Measurements from ENCODE around the gene ATP4B. TPM values are rescaled to one million over a fixed set of nuclear protein-coding genes. Genes with fewer than 3 reads are reported as not detected.
A peak's percentile ranks its signal among the peaks of the same experiment; 100 is the strongest.

Gene ATP4B
- not detected for total RNA-seq
- polyA plus RNA-seq: not detected
- total RNA-seq: not detected

DNA sequence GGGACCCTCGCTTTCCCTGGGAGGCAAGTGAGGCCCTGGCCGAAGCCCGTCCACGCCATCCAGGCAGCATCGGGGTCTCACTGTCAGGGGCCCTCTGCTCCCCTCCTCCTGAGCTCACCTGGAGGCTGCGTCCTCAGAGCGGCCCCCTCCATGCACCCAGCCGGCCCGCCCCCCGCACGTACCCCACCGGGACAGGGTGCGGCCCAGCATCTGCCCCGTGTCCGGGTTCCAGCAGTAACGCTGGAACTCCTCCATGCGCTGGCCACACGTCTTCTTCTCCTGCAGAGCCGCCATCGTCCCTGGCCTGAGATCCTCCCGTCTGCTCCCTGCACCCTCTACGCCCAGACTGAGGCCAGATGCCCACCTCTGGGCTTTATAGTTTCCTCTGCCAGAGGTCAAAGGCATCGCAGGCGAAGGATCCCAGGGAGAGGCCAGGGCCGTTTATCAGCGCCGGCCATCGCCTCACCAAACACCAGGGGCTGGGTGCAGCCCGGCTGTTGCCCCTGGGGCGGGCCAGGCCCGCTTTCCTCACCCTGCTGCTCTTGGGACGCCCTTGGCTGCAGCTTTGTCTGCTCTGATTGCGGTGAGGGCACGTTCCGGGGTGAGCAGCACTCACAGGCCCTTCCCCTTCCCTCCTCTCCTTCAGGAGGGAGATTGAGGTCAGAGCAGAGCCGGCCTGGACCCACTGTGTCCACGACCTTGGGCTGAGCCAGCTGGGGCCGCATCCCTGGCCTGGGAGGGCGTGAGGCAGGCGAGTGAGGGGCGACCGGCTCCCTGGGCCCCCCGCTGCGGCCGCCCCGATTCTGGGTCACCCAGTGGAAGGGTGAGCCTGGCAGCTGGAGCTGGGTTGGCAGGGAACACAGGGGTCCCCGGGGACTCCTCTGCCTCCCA is at the start of gene ATP4B:
Gene ATP4B, minus strand, starts transcription at position 348 of the 891 bp plus-strand sequence. Its CDS starts 54 bp downstream, at position 294.
- Mint-ChIP-seq H3K27me3 (peaks cover 0 to 6% (median 0%) of the 10 kb centered on the region in 5 donors), H3K9me3 (peaks cover 0 to 20% (median 6%) of the 10 kb centered on the region in 11 donors), H3K36me3 (peaks cover 0 to 8% (median 0%) of the 10 kb centered on the region in 5 donors), H3K4me3 (no peak within 1 kb of the TSS), H3K27ac (no peak within 1 kb of the TSS), H3K4me1 (peaks cover 0 to 7% (median 0%) of the 10 kb centered on the region in 7 donors)
- Histone ChIP-seq H3K4me1 (ENCODE audit: control insufficient read depth in 2 of 2, insufficient read depth in 2 of 2, low read length in 2 of 2) (peaks cover 0 to 10% of the 10 kb centered on the region in 2 donors), H3K27me3 (ENCODE audit: control insufficient read depth in 2 of 2, insufficient read depth in 2 of 2, low read length in 2 of 2) (no peaks in the 10 kb centered on the region), H3K9me3 (ENCODE audit: control insufficient read depth in 2 of 3, low read length in 3 of 3) (no peaks in the 10 kb centered on the region), H3K36me3 (ENCODE audit: control insufficient read depth in 2 of 3, insufficient read depth in 3 of 3, low read length in 3 of 3) (no peaks in the 10 kb centered on the region), H3K4me3 (ENCODE audit: low read length) (no peak within 1 kb of the TSS), H3K27ac (ENCODE audit: low read depth, low read length) (no peak within 1 kb of the TSS)
- DNase-seq (no peak), ATAC-seq (no peak)
- ChIA-PET CTCF (no interaction called here), POLR2A (no interaction called here)
- intact Hi-C loops (cut with micrococcal nuclease): no loop called here

GRCh38 chr13:113672002-113672651 is 14.1 kb upstream of the ATP4B start:
- POLR2A ChIA-PET: no interaction called here
- CTCF ChIA-PET: no interaction called here
- peak overlapping the region in 6 of 10 donors; percentile 0 to 10 (median 5) for H3K4me3 Mint-ChIP-seq

DNA sequence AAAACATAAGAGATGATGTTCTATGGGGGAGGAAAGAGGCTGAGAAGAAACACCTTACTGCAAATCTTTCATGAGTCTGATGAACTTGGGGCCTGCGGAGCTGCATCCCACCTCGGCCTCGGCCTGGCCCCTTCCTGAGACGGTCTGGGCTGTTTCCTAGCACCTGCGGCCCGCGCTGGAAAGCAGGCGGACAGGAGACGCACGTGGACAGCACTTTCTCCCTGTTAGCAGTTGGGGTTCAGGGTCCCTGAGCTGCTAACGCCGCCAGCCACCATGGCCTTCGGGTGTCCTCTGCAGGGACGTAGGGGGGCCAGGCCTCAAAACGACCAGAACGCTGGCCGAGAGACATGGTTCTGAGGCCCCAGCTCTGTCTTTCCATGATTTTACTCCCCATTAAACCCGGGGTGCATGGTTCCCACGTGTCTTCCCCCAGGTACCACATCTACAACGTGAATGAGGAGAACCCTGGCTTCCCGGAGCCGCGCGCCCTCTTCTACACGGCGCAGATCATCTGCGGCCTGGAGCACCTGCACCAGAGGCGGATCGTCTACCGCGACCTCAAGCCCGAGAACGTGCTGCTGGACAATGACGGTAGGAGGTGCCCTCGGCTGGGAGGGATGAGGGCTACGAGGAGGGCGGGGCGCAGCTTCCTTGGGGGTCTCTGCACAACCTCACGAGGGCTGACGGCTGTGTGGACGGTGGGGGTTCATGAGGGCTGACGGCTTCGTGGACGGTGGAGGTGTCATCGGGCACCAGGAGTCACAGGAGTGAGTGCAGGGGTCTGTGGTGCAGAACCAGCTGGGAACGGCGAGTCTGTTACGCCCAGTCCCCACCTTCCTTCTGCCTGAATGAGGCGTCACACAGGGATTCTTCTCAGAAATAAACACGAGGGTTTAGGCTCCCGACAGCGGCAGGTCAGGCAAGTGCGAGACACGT is 13.3 kb upstream of the ATP4B start:
- no peak for ATAC-seq
- no peak overlapping the region for H3K4me3 Mint-ChIP-seq
- intact Hi-C loops (cut with micrococcal nuclease): no loop called here
- DNase-seq: no peak
- no peak overlapping the region for H3K27ac Mint-ChIP-seq
- no peak overlapping the region for H3K4me3 ChIP-seq (ENCODE audit: low read length)
- ChIA-PET CTCF (no interaction called here), POLR2A (no interaction called here)
- peaks cover 0 to 3% (median 0%) of the 10 kb centered on the region in 5 donors for H3K27me3 Mint-ChIP-seq
- H3K36me3 ChIP-seq (ENCODE audit: control insufficient read depth in 2 of 3, insufficient read depth in 3 of 3, low read length in 3 of 3): no peaks in the 10 kb centered on the region
- H3K36me3 Mint-ChIP-seq: no peaks in the 10 kb centered on the region
- H3K27me3 ChIP-seq (ENCODE audit: control insufficient read depth in 2 of 2, insufficient read depth in 2 of 2, low read length in 2 of 2): no peaks in the 10 kb centered on the region
- no peaks in the 10 kb centered on the region for H3K4me1 ChIP-seq (ENCODE audit: control insufficient read depth in 2 of 2, insufficient read depth in 2 of 2, low read length in 2 of 2)
- peaks cover 0 to 13% (median 5%) of the 10 kb centered on the region in 7 donors for H3K4me1 Mint-ChIP-seq
- H3K9me3 ChIP-seq (ENCODE audit: control insufficient read depth in 2 of 3, low read length in 3 of 3): no peaks in the 10 kb centered on the region
- no peak overlapping the region for H3K27ac ChIP-seq (ENCODE audit: low read depth, low read length)
- H3K9me3 Mint-ChIP-seq: peaks cover 0 to 4% (median 0%) of the 10 kb centered on the region in 11 donors

More at GRCh38 chr13:113672002-113672651, 14.1 kb upstream of the ATP4B start:
- H3K36me3 ChIP-seq (ENCODE audit: control insufficient read depth in 2 of 3, insufficient read depth in 3 of 3, low read length in 3 of 3): no peaks in the 10 kb centered on the region
- DNase-seq (no peak), ATAC-seq (peak; percentile 24)
- H3K27ac ChIP-seq (ENCODE audit: low read depth, low read length): no peak overlapping the region
- no peaks in the 10 kb centered on the region for H3K9me3 ChIP-seq (ENCODE audit: control insufficient read depth in 2 of 3, low read length in 3 of 3)
- peaks cover 0 to 3% (median 0%) of the 10 kb centered on the region in 5 donors for H3K27me3 Mint-ChIP-seq
- H3K4me3 ChIP-seq (ENCODE audit: low read length): no peak overlapping the region
- H3K4me1 Mint-ChIP-seq: peaks cover 0 to 13% (median 5%) of the 10 kb centered on the region in 7 donors
- H3K27me3 ChIP-seq (ENCODE audit: control insufficient read depth in 2 of 2, insufficient read depth in 2 of 2, low read length in 2 of 2): no peaks in the 10 kb centered on the region
- no peaks in the 10 kb centered on the region for H3K4me1 ChIP-seq (ENCODE audit: control insufficient read depth in 2 of 2, insufficient read depth in 2 of 2, low read length in 2 of 2)
- H3K9me3 Mint-ChIP-seq: peaks cover 0 to 4% (median 0%) of the 10 kb centered on the region in 11 donors
- no peaks in the 10 kb centered on the region for H3K36me3 Mint-ChIP-seq
- intact Hi-C loops (cut with micrococcal nuclease): no loop called here
- peak overlapping the region in 7 of 9 donors; percentile 2 to 72 (median 13) for H3K27ac Mint-ChIP-seq

DNA sequence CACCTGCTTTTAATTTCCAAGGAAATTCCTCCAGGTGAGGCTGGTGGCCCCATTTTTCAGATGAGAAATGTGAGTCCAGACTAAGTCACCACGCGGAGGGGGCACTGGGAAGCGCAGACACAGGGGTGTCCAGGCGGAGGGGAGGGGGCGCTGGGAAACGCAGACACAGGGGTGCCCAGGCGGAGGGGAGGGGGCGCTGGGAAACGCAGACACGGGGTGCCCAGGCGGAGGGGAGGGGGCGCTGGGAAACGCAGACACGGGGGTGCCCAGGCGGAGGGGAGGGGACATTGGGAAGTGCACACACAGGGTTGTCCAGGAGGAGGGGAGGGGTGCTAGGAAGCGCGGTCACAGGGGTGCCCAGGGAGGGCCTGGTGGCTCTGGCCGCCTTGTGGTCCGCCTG is 12.5 kb upstream of the ATP4B start:
- no peaks in the 10 kb centered on the region for H3K9me3 ChIP-seq (ENCODE audit: control insufficient read depth in 2 of 3, low read length in 3 of 3)
- H3K4me3 ChIP-seq (ENCODE audit: low read length): no peak overlapping the region
- Mint-ChIP-seq H3K4me3 (no peak overlapping the region), H3K9me3 (peaks cover 0 to 4% (median 0%) of the 10 kb centered on the region in 11 donors), H3K36me3 (no peaks in the 10 kb centered on the region), H3K4me1 (peaks cover 0 to 13% (median 5%) of the 10 kb centered on the region in 7 donors), H3K27me3 (peaks cover 0 to 3% (median 0%) of the 10 kb centered on the region in 5 donors), H3K27ac (no peak overlapping the region)
- H3K27me3 ChIP-seq (ENCODE audit: control insufficient read depth in 2 of 2, insufficient read depth in 2 of 2, low read length in 2 of 2): no peaks in the 10 kb centered on the region
- DNase-seq: no peak
- CTCF ChIA-PET: no interaction called here
- ATAC-seq: no peak
- POLR2A ChIA-PET: no interaction called here
- no peaks in the 10 kb centered on the region for H3K4me1 ChIP-seq (ENCODE audit: control insufficient read depth in 2 of 2, insufficient read depth in 2 of 2, low read length in 2 of 2)
- no peak overlapping the region for H3K27ac ChIP-seq (ENCODE audit: low read depth, low read length)
- intact Hi-C loops (cut with micrococcal nuclease): no loop called here
- H3K36me3 ChIP-seq (ENCODE audit: control insufficient read depth in 2 of 3, insufficient read depth in 3 of 3, low read length in 3 of 3): no peaks in the 10 kb centered on the region

DNA sequence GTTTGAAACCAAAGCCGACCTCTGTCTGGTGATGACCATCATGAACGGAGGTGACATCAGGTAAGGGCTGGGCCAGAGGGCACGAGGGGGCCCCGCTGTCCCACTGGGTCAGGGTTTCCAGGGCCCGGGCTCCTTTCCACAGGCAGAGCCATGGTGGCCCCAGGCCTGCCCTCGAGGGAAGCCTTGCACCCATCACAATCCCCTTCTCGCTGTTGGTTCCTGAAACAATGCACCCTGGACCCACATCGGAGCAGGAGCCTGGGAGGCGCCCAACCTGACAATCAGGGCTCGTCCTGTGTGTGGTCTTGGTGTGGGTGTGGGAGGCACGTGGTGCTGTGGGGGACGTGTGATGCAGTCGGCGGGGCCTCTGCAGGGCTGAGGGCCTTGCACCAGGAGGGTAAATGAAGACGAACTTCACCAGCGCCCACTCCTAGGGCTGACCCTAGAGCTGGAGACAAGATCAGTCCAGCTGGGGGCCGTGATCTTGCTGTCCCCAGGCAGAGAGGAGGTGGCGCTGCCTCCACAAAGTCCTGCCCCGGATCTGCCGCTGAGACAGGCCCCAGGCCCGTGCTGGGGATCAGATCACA is 11.8 kb upstream of the ATP4B start:
- Mint-ChIP-seq H3K36me3 (no peaks in the 10 kb centered on the region), H3K27me3 (peaks cover 0 to 3% (median 0%) of the 10 kb centered on the region in 5 donors), H3K9me3 (peaks cover 0 to 4% (median 0%) of the 10 kb centered on the region in 11 donors), H3K27ac (no peak overlapping the region), H3K4me3 (no peak overlapping the region), H3K4me1 (peaks cover 0 to 13% (median 5%) of the 10 kb centered on the region in 7 donors)
- intact Hi-C loops (cut with micrococcal nuclease): no loop called here
- DNase-seq (no peak), ATAC-seq (no peak)
- Histone ChIP-seq H3K9me3 (ENCODE audit: control insufficient read depth in 2 of 3, low read length in 3 of 3) (no peaks in the 10 kb centered on the region), H3K27ac (ENCODE audit: low read depth, low read length) (no peak overlapping the region), H3K27me3 (ENCODE audit: control insufficient read depth in 2 of 2, insufficient read depth in 2 of 2, low read length in 2 of 2) (no peaks in the 10 kb centered on the region), H3K36me3 (ENCODE audit: control insufficient read depth in 2 of 3, insufficient read depth in 3 of 3, low read length in 3 of 3) (no peaks in the 10 kb centered on the region), H3K4me3 (ENCODE audit: low read length) (no peak overlapping the region), H3K4me1 (ENCODE audit: control insufficient read depth in 2 of 2, insufficient read depth in 2 of 2, low read length in 2 of 2) (no peaks in the 10 kb centered on the region)
- CTCF ChIA-PET: no interaction called here
- POLR2A ChIA-PET: no interaction called here

GRCh38 chr13:113669231-113669754 is 11.3 kb upstream of the ATP4B start:
- CTCF ChIA-PET: no interaction called here
- no peak for DNase-seq
- H3K27ac Mint-ChIP-seq: peak overlapping the region in 1 of 9 donors; percentile 55

More at GRCh38 chr13:113669231-113669754, 11.3 kb upstream of the ATP4B start:
- Mint-ChIP-seq H3K36me3 (no peaks in the 10 kb centered on the region), H3K4me3 (no peak overlapping the region), H3K4me1 (peaks cover 0 to 13% (median 5%) of the 10 kb centered on the region in 7 donors), H3K9me3 (peaks cover 0 to 4% (median 0%) of the 10 kb centered on the region in 11 donors), H3K27me3 (peaks cover 0 to 3% (median 0%) of the 10 kb centered on the region in 5 donors)
- no peak overlapping the region for H3K27ac ChIP-seq (ENCODE audit: low read depth, low read length)
- POLR2A ChIA-PET: no interaction called here
- H3K4me1 ChIP-seq (ENCODE audit: control insufficient read depth in 2 of 2, insufficient read depth in 2 of 2, low read length in 2 of 2): no peaks in the 10 kb centered on the region
- intact Hi-C loops (cut with micrococcal nuclease): no loop called here
- ATAC-seq: no peak
- no peaks in the 10 kb centered on the region for H3K27me3 ChIP-seq (ENCODE audit: control insufficient read depth in 2 of 2, insufficient read depth in 2 of 2, low read length in 2 of 2)
- H3K9me3 ChIP-seq (ENCODE audit: control insufficient read depth in 2 of 3, low read length in 3 of 3): no peaks in the 10 kb centered on the region
- no peak overlapping the region for H3K4me3 ChIP-seq (ENCODE audit: low read length)
- H3K36me3 ChIP-seq (ENCODE audit: control insufficient read depth in 2 of 3, insufficient read depth in 3 of 3, low read length in 3 of 3): no peaks in the 10 kb centered on the region
